ENCODE measurements around the gene MAP4K4.

DNA sequence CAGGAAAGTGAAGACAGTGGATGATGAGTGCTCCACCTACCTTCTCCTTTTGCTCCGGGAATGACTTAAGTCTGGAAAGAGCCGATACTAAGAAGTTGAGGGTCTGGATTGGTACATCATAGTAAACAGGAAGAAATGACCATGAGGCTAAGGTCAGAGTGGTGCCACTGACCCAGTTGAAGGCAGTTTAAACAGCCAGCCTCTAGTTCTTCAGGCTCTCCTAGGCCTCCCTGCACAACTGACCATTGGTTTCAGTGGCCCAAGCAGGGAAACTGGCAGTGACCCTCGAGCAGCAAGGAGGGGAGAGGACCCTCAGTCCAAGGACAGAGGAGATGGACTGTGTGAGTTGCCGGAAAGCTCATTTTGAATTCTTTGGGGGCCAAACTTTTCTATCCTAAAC lies 119.1 kb downstream of the MAP4K4 start:
- TF ChIP-seq EZH2 (IDR thresholded peaks at IDR 0.05; ENCODE audit: insufficient read depth, poor library complexity, severe bottlenecking): no peak
- no peak for TF ChIP-seq EZH2phosphoT487 (IDR thresholded peaks at IDR 0.05; ENCODE audit: insufficient read depth, low read depth)

Data from GM23248 (cell line).